Activated CD4-positive, alpha-beta T cell treated with anti-CD3 and anti-CD28 coated beads for 48 hours (primary cell): ENCODE data around the gene GPRIN3.
"Not testable (repeated sequence)": the region's sequence is repeated elsewhere in the genome, so short reads cannot be mapped to it uniquely, and the experiment has no call there.

Experiments
- DNase-seq: peaks from one replicate; pipeline ENCODE4 v3.0.0-alpha.2; 2020

GPRIN3 gene

DNA sequence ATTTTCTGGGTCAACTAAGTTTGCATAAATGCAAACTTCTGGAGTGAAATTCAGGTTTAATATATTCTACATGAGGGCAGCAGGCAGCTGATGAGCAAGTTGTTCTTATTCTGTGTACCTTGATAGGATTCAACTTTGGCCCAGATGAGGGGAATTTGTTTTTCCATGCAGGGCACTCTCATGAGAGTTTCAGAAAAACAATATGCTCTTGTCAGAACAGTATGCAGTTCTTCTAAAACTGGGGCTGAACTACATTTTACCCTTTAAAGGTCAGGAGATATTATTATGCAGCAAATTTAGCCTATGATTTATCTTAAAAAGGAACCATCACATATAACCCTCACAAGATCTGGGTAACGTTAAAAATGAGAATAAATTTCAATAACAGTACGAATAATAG, 19.2 kb downstream of the GPRIN3 start:
- DNase-seq: no peak

- DNase-seq: no peak
Measured at GRCh38 chr4:89287945-89288344, 19.7 kb downstream of the GPRIN3 start.

GRCh38 chr4:89285745-89286144, 21.9 kb downstream of the GPRIN3 start:
- no peak for DNase-seq

DNA sequence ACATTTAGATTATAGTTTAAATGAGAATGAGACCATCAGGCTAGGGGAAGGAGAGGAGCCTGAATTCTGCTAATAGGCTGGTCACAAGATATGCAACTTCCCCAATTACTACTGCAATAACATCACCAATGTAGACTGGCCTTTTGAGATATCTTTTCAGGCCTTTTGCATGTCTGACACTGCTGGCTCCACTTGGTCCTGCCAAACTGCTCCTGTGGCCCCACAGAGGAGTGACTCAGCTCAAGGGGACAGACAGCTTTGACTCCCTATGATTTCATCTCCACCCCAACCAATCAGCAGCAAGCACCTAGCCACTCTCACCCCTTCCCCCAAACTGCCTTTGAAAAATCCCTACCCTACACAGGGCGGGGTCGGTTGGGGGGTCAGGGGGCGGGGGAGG, 22.8 kb downstream of the GPRIN3 start:
- peak; percentile 56 for DNase-seq

DNA sequence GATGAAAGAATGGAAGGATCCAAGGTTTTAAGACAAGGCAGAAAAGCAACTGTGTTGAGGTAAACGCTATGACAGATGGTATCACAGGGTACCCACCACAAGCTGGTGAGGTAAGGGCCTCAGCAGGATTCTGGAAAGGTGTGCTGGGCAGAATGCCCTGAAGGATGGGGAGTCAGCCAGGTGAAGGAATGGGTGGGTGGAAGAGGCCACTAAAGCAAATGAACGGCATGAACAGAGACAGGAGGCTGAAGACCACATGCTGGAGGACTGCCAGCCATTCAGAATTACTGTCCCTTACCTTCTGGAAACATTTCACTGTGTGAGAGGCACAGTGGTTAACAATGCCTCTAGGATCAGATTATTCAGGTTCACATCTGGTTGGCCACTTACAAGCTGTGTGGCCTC, 23.6 kb downstream of the GPRIN3 start:
- no peak for DNase-seq

GRCh38 chr4:89283226-89284009, 24.2 kb downstream of the GPRIN3 start:
- DNase-seq: no peak

- no peak for DNase-seq
Measured at GRCh38 chr4:89279385-89279784, 28.2 kb downstream of the GPRIN3 start.

GRCh38 chr4:89277412-89277811, 30.2 kb downstream of the GPRIN3 start:
- DNase-seq: no peak

DNA sequence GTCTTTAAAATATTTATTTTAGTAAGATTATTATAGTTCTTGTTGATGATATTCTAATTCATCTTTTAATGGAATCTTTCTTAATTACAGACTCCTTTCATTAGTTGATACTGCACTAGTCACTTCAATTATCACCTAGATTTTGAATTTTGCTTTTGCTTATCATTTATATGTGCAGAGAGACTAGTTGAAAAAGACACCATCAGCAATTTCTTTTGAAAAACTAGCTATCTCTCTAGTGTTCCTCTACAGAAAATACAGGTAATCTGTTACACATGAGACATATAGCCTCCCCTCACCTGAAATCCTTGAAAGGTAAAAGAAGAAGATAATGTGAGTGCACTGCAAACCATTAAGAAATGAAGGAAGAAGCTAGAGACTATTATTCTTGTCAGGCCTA, 31.3 kb downstream of the GPRIN3 start:
- no peak for DNase-seq

DNA sequence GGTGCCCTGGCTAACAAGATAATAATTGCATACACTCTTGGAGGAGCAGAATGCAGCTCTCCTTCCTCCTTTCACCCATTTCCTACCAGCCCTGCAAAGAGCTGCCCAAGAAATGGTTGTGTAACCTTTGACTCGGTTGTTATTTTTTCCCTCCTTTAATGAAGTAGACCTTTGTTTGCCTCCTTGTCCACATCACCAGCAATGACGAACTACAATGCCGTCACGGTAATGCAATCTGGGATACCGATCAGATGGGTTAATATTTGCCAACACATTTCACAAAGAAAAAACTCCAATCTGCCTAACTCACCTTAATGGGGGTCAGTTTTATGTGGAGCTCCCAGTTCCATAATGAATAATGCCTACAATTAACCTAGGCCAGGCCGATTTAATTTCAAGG, 32.0 kb downstream of the GPRIN3 start:
- DNase-seq: no peak

DNA sequence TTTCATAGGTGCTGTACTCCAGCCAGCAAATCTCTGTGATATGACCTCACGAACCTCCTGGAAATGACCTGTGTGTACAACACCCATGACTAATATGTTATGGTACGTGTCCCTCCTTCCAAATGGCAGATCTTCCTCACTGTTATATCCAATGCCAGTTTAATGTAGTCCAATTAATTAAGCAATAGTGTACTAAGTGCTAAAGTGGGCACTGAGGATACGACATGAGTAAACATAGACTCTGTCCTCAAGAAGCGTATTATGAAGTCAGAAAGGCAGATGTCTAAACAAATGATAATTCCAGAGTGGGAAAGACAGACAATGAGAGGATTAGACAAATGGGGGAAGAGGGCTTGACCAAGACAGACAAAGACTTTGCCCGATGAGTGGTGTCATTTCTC, 33.9 kb downstream of the GPRIN3 start:
- no peak for DNase-seq

GRCh38 chr4:89270792-89271191, 36.8 kb downstream of the GPRIN3 start:
- no peak for DNase-seq

GRCh38 chr4:89269121-89269666, 38.4 kb downstream of the GPRIN3 start:
- DNase-seq: no peak

DNA sequence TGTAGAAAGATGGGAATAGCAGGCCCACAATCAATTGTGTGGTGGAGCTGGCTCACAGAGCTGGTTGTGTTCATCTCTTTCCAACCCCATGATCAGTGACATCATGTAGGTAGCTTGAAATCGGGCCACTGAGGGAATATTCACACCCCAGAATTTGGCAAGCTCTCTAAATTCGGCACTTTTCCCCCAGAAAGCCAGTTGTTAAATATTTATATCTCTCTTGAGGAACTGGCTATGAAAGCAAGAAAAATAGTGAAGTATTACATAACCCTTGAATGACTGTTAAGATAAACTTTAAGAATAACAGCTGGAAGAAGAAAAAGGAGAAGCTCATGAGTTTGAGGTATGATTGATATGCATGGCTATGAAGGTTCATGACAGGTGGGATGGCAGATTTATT, 38.9 kb downstream of the GPRIN3 start:
- no peak for DNase-seq

DNA sequence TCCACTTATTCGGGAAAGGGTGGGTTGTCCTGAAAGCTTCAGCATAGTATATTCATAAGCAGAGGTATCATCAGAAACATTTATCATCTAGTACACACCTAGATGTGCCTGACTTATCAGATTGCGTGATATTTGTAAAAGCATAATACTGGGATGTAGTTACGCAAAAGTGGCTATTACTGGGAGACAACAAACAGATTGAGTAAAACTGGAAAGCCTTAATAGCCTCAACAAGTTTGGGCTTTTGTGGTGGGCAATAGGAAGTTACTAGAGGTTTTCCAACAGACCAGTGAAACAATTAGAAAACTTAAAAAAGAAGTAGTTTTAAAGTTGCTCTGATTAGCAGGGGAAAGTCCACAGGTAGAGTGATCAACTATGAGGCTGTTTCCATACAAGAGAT, 39.8 kb downstream of the GPRIN3 start:
- no peak for DNase-seq

- DNase-seq: no peak
Measured at GRCh38 chr4:89267392-89267791, 40.2 kb downstream of the GPRIN3 start.

GRCh38 chr4:89266128-89266527, 41.5 kb downstream of the GPRIN3 start:
- DNase-seq: no peak

DNA sequence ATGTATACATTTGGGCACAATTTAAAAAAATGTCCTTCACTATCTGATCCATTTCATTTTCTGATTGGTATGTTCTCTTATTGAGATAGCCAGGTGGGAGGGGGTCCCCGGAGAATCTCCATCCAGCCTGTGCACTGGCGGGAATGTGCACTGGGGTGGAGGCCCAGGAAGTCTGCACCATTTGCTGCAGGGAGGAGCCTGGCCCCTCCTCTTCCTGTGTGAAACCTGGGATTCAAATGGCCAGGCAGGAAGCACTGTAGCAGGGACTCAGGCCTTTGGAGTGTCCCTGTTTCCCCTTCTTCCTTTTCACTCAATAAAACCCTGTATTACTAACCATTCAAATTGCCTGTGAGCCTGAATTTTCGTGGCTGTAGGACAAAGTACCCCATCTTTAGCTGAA, 44.3 kb downstream of the GPRIN3 start:
- DNase-seq: no peak

GRCh38 chr4:89259301-89260028, 48.1 kb downstream of the GPRIN3 start:
- DNase-seq: no peak

GRCh38 chr4:89258506-89258905, 49.1 kb downstream of the GPRIN3 start:
- no peak for DNase-seq

DNA sequence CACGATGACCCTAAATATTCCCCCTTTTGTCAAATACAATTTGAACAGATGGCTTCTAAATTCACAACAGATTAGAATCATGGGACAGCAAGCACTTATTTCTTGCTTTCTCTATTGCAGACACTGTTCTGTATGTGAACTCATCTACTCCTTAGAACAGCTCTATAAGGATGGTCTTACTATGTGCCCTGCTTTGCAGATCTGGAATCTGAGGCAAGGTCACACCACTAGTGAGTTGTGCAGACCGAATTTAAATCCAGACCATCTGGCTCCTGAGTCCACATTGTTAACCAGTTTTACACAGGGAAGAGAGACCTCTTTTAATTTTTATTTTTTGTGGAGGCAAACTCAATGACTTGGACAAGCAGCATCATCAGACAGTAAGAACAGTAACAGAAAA, 50.2 kb downstream of the GPRIN3 start:
- no peak for DNase-seq

DNA sequence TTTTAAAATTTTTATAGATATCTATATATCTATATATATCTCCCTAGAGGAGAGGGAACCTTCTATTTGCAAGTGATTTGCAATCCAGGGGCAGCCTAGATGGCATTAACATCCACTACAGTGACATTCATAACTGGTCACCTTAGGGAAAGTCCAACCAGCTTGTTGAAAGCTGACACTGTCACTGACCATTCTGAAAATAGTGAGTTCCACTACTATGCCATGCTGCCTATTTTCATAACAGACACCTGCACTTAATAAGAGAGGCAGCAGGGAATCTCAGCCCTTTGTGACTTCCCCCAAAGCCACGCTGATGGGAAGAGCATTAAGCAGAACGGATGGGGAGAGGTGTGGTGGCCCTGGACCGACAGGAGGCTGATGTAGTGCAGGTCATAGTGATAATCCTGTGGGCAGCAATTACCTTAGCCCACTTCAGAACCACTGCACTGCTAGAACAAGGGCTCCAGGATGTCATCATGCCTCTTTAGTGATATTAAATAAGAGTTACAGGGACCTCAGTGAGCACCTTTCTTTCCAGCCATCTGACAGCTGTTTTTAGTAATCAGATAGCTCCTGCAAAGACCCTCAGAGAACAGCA, 51.3 kb downstream of the GPRIN3 start:
- no peak for DNase-seq

DNA sequence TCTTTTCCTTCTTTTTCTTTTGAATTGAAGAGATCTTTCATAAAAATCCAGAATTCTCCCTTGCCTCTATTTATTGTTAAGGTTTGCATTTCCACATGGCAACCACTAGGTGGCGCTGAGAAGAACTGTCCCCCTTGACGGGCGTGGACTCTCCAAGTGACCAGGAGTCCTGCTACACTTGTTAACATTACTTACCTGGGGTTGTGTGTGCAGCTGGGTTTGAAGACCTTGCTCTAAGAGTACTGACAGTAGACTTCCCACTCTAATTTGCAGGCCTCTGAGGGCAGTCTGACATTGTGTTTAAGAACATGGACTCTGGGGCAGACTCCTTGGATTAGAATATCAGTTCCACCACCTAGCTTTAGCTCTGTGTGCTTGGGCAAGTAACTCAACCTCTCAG, 52.8 kb downstream of the GPRIN3 start:
- peak; percentile 56 for DNase-seq

DNA sequence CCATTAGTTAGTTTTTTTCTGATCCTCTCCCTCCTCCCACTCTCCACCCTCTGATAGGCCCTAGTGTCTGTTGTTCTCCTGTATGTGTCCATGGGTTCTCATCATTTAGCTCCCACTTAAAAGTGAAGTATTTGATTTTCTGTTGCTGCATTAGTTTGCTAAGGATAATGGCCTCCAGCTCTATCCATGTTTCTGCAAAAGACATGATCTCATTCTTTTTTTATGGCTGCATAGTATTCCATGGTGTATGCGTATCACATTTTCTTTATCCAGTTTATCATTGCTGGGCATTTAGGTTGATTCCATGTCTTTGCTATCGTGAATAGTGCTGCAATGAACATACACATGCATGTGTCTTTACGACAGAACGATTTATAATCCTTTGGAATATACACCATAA, 53.3 kb downstream of the GPRIN3 start:
- not testable (repeated sequence) for DNase-seq
